Esophagus muscularis mucosa (tissue), 4 donors: ENCODE data around the gene RAX. TPM values are rescaled to one million over a fixed set of nuclear protein-coding genes. Genes with fewer than 3 reads are reported as not detected.

Experiments
- DNase-seq: peaks from one replicate; pipeline ENCODE4 v3.0.0-alpha.2; 2017; ENCODE audit errors: extremely low spot score
- H3K27ac ChIP-seq, 4 donors: fragments of 200-600 bp; sonication (generic); replicated peaks in 1 of 4; 1 replicate in 3 of 4; 2 replicates in 1 of 4; pipeline ENCODE4 v1.5.1; 2016 to 2019; ENCODE audit warnings: mild to moderate bottlenecking in 1 of 4
- H3K27me3 ChIP-seq, 4 donors: fragments of 200-600 bp; sonication (generic); one replicate each; pipeline versions ENCODE4 v1.5.1 to v1.6.0; 2016 to 2019
- H3K36me3 ChIP-seq, 4 donors: fragments of 200-600 bp; sonication (generic); one replicate each; pipeline ENCODE4 v1.5.1; 2016 to 2019
- H3K4me1 ChIP-seq, 4 donors: fragments of 200-600 bp; sonication (generic); one replicate each; pipeline ENCODE4 v1.5.1; 2016 to 2019
- H3K4me3 ChIP-seq, 4 donors: fragments of 200-600 bp; sonication (generic); 1 replicate in 2 of 4; 2 replicates in 2 of 4; pipeline ENCODE4 v1.5.1; 2016 to 2019; ENCODE audit warnings: mild to moderate bottlenecking in 4 of 4, moderate library complexity in 1 of 4
- H3K9me3 ChIP-seq, 4 donors: fragments of 200-600 bp; sonication (generic); 1 replicate in 3 of 4; 2 replicates in 1 of 4; pipeline ENCODE4 v1.5.1; 2016 to 2019
- CTCF ChIP-seq, 3 experiments: fragments of 200-600 bp in 2 of 3; fragments of 450-650 bp in 1 of 3; sonication (generic) in 2 of 3; IDR thresholded peaks; one replicate each; pipeline ENCODE4 v1.5.1; 2017 to 2019; ENCODE audit warnings: antibody characterized with exemption in 3 of 3, mild to moderate bottlenecking in 2 of 3, moderate library complexity in 1 of 3
- EP300 ChIP-seq: sonication (generic); formaldehyde crosslinking; IDR thresholded peaks from one replicate; pipeline ENCODE4 v1.6.1; 2017; ENCODE audit warnings: antibody characterized with exemption
- POLR2A ChIP-seq: fragments of 450-650 bp; IDR thresholded peaks from one replicate; pipeline ENCODE4 v1.6.1; 2017; ENCODE audit warnings: antibody characterized with exemption, moderate library complexity, mild to moderate bottlenecking, low read depth
- POLR2AphosphoS5 ChIP-seq, 2 donors: sonication (generic); formaldehyde crosslinking; IDR thresholded peaks; one replicate each; pipeline ENCODE4 v1.6.1; 2017; ENCODE audit warnings: antibody characterized with exemption in 2 of 2
- whole genome bisulfite sequencing: methylation state at CpG from one replicate; pipeline ENCODE4 v1.1.5; 2018; 5-methylcytosine and 5-hydroxymethylcytosine counted together
- intact Hi-C: fragments of 100-400 bp; cut with DNase I; formaldehyde crosslinking; loops from one replicate; pipeline ENCODE4 v1.15.1; 2023
- total RNA-seq, 4 donors: library from RNA; depleted of rRNA; stranded (reverse); fragments of >200 nt; gene quantifications; one replicate each; pipeline versions ENCODE4 v1.1.0 to v1.2.1, GENCODE V29; 2016

RAX gene
- total RNA-seq, 4 donors from 2014 or later: not detected

GRCh38 chr18:59268127-59268720 is 5.0 kb downstream of the RAX start:
- Histone ChIP-seq H3K4me1 (peaks cover 16 to 51% (median 50%) of the 10 kb centered on the region in 4 donors), H3K4me3 (peak overlapping the region in 2 of 4 donors; percentile 3 to 35), H3K9me3 (no peaks in the 10 kb centered on the region), H3K27me3 (peaks cover 3 to 100% (median 81%) of the 10 kb centered on the region in 4 donors), H3K27ac (no peak overlapping the region), H3K36me3 (no peaks in the 10 kb centered on the region)
- 7% methylated on average over 25 of the region's 28 CpGs for WGBS
- no peak for TF ChIP-seq EP300
- no peak for TF ChIP-seq CTCF (IDR thresholded peaks at IDR 0.05)
- TF ChIP-seq POLR2AphosphoS5 (IDR thresholded peaks at IDR 0.05): no peak
- TF ChIP-seq POLR2A: no peak
- intact Hi-C loops: no loop called here
- DNase-seq: peak; percentile 60

DNA sequence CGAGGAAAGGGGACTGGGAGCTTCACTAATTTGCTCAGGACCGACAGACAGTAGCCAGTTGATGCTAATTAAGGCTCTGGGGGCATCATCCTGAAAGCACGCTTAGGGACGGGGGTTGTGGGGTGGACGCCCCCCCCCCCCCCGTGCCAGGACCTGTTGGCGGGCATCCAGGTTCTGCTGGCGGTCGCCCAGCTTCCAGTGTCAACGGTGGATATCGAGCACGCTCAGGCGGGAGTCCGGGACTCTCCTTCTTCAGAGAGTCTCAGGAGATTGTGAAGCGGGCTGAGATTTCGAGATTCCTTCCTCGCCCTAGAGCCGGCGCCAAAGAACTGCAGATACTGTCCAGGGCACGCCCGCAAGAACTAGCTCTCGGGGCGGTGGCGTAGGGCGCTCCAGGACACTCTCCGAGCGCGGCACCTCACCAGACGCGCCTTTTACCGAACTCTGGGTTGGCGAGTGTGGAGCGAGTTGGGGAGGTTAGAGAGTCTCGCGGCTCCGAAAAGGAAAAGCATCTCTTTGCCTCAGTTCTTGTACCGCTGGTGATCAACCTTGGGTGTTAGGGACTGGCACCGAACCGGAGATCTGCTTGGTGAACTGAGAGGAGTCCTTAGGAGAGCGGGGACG is 5.6 kb downstream of the RAX start:
- Histone ChIP-seq H3K27me3 (peaks cover 0 to 100% (median 76%) of the 10 kb centered on the region in 4 donors), H3K27ac (no peak overlapping the region), H3K36me3 (no peaks in the 10 kb centered on the region), H3K4me1 (peaks cover 12 to 44% (median 44%) of the 10 kb centered on the region in 4 donors), H3K9me3 (no peaks in the 10 kb centered on the region), H3K4me3 (no peak overlapping the region)
- intact Hi-C loops: no loop called here
- peak; percentile 86 for DNase-seq
- 3% methylated on average over 27 of the region's 41 CpGs for WGBS
- TF ChIP-seq CTCF (IDR thresholded peaks at IDR 0.05) (no peak), EP300 (no peak), POLR2AphosphoS5 (IDR thresholded peaks at IDR 0.05) (no peak), POLR2A (no peak)

GRCh38 chr18:59266886-59267502 is 6.3 kb downstream of the RAX start:
- DNase-seq: no peak
- Histone ChIP-seq H3K9me3 (no peaks in the 10 kb centered on the region), H3K27ac (no peak overlapping the region), H3K27me3 (peaks cover 0 to 97% (median 70%) of the 10 kb centered on the region in 4 donors), H3K4me3 (no peak overlapping the region), H3K36me3 (no peaks in the 10 kb centered on the region), H3K4me1 (peaks cover 12 to 38% (median 38%) of the 10 kb centered on the region in 4 donors)
- WGBS: 15% methylated on average over 10 of the region's 10 CpGs
- TF ChIP-seq POLR2AphosphoS5 (IDR thresholded peaks at IDR 0.05): no peak
- TF ChIP-seq POLR2A: no peak
- TF ChIP-seq CTCF (IDR thresholded peaks at IDR 0.05): no peak
- no peak for TF ChIP-seq EP300
- intact Hi-C loops: no loop called here

DNA sequence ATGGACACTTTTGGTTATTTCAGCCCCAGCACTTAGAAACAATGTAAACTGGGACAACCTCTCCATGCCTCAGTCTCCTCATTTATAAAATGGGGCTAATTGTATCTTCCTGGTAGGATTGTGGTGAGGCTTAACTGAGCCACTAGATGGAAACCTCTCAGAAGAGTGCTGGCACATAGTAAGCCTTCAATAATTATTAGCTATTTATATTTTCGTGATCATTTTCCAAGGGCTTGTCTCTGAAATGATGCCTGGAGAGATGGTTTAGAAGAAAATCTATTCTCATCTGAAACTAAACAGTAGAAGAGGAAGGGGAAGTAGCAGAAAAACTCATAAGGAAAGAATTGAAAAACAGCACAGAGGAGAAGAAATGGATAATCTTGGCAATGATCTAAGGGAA is 6.8 kb downstream of the RAX start:
- no peaks in the 10 kb centered on the region for H3K9me3 ChIP-seq
- no peaks in the 10 kb centered on the region for H3K36me3 ChIP-seq
- DNase-seq: no peak
- peaks cover 12 to 35% (median 34%) of the 10 kb centered on the region in 4 donors for H3K4me1 ChIP-seq
- no peak overlapping the region for H3K27ac ChIP-seq
- intact Hi-C loops: no loop called here
- TF ChIP-seq POLR2A: no peak
- TF ChIP-seq CTCF (IDR thresholded peaks at IDR 0.05): no peak
- TF ChIP-seq EP300: no peak
- no peak for TF ChIP-seq POLR2AphosphoS5 (IDR thresholded peaks at IDR 0.05)
- no peak overlapping the region for H3K4me3 ChIP-seq
- 35% methylated on average over 1 of the region's 1 CpG for WGBS
- peaks cover 0 to 91% (median 67%) of the 10 kb centered on the region in 4 donors for H3K27me3 ChIP-seq
